Globus pallidus (tissue), 1 donor: ENCODE results near the gene STX3.
"Not testable (repeated sequence)": the region's sequence is repeated elsewhere in the genome, so short reads cannot be mapped to it uniquely, and the experiment has no call there.

Experiments
- DNase-seq: peaks from one replicate; pipeline ENCODE4 v3.0.0-alpha.2; 2015; ENCODE audit warnings: low spot score

The STX3 gene

GRCh38 chr11:59758401-59759037 is 3.3 kb downstream of the STX3 start:
- no peak for DNase-seq

DNA sequence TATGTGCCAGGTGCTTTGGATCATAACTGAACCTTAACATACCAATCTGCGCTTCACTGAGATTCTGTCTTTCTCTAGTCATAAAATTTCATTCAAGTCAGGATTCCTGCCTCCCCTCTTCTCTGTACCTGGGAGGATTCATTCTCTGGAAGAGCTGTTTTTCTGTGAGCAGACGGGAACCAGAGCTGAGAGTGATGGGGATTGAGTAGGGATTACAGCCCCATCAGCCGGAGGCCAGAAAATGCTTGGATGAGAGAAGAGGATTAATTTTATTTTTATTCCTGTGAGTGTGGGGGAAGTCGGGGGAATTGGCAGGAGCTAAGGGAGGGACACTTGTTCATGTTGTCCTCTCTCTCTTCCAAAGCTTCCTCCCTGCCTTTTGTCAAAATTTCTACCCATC is 4.7 kb downstream of the STX3 start:
- DNase-seq = no peak

DNA sequence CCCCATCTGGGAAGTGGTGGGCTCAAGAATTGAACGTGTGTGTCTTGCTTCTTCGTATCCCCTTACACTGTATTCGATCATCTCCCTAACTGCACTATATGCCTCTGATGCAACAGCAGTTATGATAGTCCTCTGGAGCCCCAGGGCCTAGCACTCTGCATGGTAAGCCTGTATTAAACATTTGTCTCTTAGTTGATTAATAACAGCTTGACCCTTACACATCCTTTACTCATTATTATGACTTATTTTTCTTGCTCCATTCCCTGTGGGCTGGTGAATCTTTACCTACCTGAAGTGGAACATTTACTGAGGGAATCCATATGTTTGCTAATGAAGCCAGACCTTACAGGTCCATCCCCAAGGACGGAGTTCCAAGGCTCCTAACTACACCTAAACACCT is 5.6 kb downstream of the STX3 start:
- DNase-seq = no peak

DNA sequence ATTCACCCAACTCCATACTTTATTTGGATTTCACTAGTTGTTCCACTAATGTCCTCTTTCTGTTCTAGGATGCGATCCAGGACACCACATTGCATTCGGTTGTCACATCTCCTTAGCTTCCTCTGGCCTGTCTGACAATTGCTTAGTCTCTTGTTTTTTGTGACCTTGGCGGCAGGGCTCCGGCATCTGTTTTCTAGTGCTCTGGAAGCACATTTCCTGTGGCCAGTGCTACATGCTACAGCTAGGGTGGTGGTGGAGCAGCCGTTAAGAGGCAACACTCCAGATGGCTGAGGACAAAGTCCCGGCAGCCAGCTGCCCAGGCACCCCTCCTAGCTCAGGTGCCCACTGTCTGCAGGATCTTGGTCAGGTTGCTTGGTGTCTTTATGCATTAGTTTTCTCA is 6.8 kb downstream of the STX3 start:
- no peak for DNase-seq

- DNase-seq = no peak
These were observed 10.0 kb downstream of the STX3 start for GRCh38 chr11:59765068-59765735.

- no peak for DNase-seq
These were observed 11.5 kb downstream of the STX3 start for GRCh38 chr11:59766542-59767224.

DNA sequence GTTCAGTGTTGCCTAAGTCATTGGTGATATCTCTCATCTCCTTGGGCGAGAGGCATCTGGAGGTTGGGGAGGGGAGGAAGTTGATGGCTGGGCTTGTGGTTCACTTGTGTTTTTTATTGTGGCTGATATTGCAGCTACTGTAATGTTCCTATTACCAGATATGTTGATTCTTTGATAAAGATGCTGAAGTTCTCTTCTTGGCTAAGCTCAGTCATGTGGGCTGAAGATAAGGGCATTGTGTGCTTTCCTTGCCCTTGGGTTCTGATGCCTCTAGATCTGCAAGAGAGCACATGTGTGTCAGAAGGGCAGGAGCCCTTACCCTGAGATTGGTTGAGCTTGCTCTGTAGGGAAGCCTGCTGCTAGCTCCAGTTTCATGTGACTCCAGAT is 12.0 kb downstream of the STX3 start:
- no peak for DNase-seq

DNA sequence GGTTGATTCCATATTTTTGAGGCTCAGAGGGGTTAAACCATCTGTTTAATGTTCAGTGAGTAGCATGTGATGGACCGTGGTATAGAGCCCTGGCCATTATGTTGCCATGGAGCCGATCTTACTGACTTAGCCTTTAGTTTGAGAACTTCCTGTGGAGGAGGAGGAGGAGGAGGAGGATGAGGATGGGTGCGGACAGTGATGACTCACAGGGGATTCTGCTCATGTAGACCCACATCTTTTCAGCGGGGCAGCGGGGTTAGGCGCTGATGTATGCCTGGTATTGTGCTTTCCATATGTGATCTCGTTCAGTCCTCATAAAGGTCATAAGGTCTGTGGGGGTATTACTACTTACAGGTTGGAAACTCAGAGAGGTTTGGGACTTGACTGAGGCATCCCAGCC is 13.9 kb downstream of the STX3 start:
- no peak for DNase-seq

GRCh38 chr11:59769828-59770227 is 14.7 kb downstream of the STX3 start:
- DNase-seq = no peak

GRCh38 chr11:59770319-59770718 is 15.1 kb downstream of the STX3 start:
- DNase-seq = no peak

- DNase-seq = no peak
These were observed 15.7 kb downstream of the STX3 start for GRCh38 chr11:59770869-59771268.

GRCh38 chr11:59771605-59772004 is 16.4 kb downstream of the STX3 start:
- DNase-seq = no peak

DNA sequence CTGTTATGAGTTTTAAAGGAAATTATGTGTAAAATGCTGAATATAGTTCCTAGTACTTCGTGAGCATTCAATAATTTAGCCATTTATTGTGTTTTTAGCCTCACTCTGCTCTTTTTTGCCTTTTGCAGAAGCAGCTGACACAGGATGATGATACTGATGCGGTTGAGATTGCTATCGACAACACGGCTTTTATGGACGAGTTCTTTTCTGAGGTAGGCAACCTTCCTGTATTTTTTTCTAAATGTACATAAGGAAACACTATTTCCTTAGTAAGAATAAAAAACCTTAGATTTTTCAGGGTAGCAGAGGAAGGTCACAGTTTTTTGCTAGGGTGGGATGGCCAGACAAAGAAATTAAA is 17.9 kb downstream of the STX3 start:
- no peak for DNase-seq

GRCh38 chr11:59776210-59777066 is 21.3 kb downstream of the STX3 start:
- no peak for DNase-seq

- DNase-seq = no peak
These were observed 21.9 kb downstream of the STX3 start for GRCh38 chr11:59777104-59777503.

DNA sequence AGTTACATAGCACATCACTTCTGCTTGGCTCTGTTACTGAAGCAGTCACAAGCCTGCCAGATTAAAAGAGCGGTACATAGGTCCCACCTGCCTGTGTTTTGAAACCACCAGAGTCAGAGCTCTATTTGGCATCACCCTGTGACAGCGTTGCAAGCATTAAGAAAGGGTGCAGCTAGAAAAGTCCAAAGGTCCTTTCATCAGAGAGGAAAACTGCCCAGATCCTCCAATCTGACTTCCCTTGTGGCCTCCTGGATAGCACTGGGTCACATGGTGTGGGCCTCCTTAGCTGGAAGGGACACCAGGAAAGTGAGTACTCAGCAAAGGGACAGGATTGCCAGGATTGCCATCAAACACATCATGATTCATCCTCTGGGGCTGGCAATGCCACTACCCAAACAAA is 22.9 kb downstream of the STX3 start:
- no peak for DNase-seq

DNA sequence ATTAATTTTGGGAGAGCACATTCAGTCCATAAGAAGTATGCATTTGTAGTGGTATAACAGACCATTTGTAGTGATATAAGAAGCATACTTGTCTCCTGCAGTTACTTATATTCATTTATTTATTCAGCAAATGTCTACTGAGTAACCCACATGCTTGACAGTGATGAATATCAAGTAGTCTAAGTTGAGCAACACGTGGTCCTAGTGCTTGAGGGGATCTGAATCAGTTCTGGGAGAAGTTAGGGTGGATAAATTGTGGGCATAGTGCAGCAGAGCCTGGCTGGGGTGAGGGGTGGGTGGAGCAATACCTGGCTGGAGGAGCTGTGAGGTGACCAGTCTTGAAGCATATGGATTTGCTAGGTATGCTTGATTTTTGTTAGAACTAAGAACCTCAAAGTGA is 24.3 kb downstream of the STX3 start:
- no peak for DNase-seq

DNA sequence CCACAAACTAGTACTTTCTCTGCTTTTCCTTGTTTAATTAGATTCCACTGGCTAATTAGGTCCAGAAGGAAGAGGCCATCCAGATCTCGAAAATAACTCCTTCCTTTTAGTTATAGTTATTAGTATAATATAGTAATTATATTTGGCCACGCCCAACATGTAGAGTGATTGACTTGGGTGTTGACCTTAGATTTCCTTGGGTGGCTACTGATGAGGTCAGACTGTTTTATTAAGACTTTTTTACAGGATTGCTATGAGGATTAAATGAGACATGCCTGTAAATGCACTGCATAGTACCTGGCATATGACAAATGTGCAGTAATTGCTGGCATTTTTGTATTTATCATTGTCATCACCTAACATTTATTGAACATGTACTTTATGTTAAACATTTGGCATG is 26.9 kb downstream of the STX3 start:
- DNase-seq = no peak

GRCh38 chr11:59783632-59784090 is 28.5 kb downstream of the STX3 start:
- DNase-seq = no peak

- DNase-seq = not testable (repeated sequence)
These were observed 29.3 kb downstream of the STX3 start for GRCh38 chr11:59784441-59784840.

DNA sequence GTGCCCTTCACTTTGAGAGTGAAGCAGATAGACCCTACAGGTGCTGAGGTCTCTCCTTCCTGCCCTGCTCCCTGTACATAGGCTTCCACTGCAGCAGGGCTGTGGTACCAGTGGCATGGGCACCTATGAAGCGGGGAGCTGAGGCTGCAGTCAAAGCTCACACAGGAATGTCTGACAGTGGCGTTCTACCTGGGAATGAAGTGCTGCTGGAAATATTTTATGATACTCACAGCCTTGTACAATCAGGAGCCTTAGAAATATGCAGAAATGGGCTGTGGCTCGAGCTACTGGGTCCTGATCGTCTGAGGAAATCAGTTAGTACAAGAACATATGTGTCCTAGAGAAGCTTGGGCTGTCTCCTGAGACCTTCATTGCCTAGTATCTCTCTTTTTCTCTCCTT is 30.6 kb downstream of the STX3 start:
- no peak for DNase-seq

DNA sequence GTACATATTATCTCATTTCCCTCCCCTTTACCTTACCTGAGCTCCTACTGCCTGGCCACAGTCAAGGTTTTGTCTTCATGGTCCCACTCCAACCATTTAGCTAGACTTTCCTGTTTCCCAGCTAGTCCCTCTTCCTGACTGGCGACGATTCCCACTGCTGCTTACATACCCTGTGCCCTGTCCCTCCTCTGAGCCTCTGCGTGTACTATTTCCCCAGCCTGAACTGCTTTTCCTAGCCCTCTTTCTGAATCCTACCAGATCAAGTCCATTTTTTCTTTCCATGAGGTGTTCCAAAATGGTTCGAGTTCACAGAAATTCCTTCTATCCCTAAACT is 32.0 kb downstream of the STX3 start:
- DNase-seq = no peak

- no peak for DNase-seq
These were observed 32.6 kb downstream of the STX3 start for GRCh38 chr11:59787816-59788215.
